ENCODE measurements around the gene DVL1.

DVL1 gene

GRCh38 chr1:1377540-1378205 is 28.5 kb upstream of the DVL1 start:
- TF ChIP-seq CTCF (conservative IDR thresholded peaks at IDR 0.05): no peak
- no peak overlapping the region for H3K27ac ChIP-seq

- no peak for TF ChIP-seq CTCF (conservative IDR thresholded peaks at IDR 0.05)
- no peak overlapping the region for H3K27ac ChIP-seq
Observed at GRCh38 chr1:1376551-1377226, 27.5 kb upstream of the DVL1 start.

GRCh38 chr1:1374929-1375662 is 25.9 kb upstream of the DVL1 start, which contains the start of gene AURKAIP1:
AURKAIP1 (minus strand) TSS chr1:1375207; CDS start chr1:1374756, 451 bp downstream.
- peak; percentile 35; the same call in 1 of the 2 replicates for TF ChIP-seq CTCF (conservative IDR thresholded peaks at IDR 0.05)
- H3K27ac ChIP-seq: peak within 1 kb of the TSS; percentile 99

- H3K27ac ChIP-seq: peak overlapping the region; percentile 99
- TF ChIP-seq CTCF (conservative IDR thresholded peaks at IDR 0.05): no peak
Observed at GRCh38 chr1:1374589-1374928, 25.3 kb upstream of the DVL1 start.

- H3K27ac ChIP-seq: peak overlapping the region; percentile 99
- TF ChIP-seq CTCF (conservative IDR thresholded peaks at IDR 0.05): no peak
Observed at GRCh38 chr1:1373815-1374588, 24.8 kb upstream of the DVL1 start.

- peak overlapping the region; percentile 99; the same call in 1 of the 2 replicates for H3K27ac ChIP-seq
- no peak for TF ChIP-seq CTCF (conservative IDR thresholded peaks at IDR 0.05)
Observed at GRCh38 chr1:1373051-1373814, 24.0 kb upstream of the DVL1 start.
